Osteoblast (primary cell): ENCODE measurements around the gene CD38. TPM values are rescaled to one million over a fixed set of nuclear protein-coding genes. Genes with fewer than 3 reads are reported as not detected.

Source experiments
- DNase-seq: peaks from one replicate; pipeline ENCODE4 v3.0.0; 2011; ENCODE audit warnings: low spot score, mixed read lengths; ENCODE audit not compliant: insufficient read length; ENCODE audit errors: missing footprints
- H2AFZ ChIP-seq: 2 replicates; pipeline ENCODE4 v1.6.0; 2011; ENCODE audit warnings: mild to moderate bottlenecking, low read length
- H3K27ac ChIP-seq: 2 replicates; pipeline ENCODE4 v1.5.1; 2011; ENCODE audit warnings: mild to moderate bottlenecking, low read depth, low read length, moderate library complexity
- H3K27me3 ChIP-seq: 2 replicates; pipeline ENCODE4 v1.6.0; 2012; ENCODE audit warnings: mild to moderate bottlenecking, control low read depth, inconsistent platforms, low read length, moderate library complexity; ENCODE audit not compliant: insufficient read depth
- H3K36me3 ChIP-seq: 2 replicates; pipeline ENCODE4 v1.5.1; 2011; ENCODE audit warnings: mild to moderate bottlenecking, low read length, control low read depth, moderate library complexity; ENCODE audit not compliant: insufficient read depth
- H3K4me1 ChIP-seq: 2 replicates; pipeline ENCODE4 v1.5.1; 2011; ENCODE audit warnings: mild to moderate bottlenecking, low read length, control low read depth, moderate library complexity; ENCODE audit not compliant: insufficient read depth
- H3K4me2 ChIP-seq: 2 replicates; pipeline ENCODE4 v1.6.0; 2011; ENCODE audit warnings: mild to moderate bottlenecking, low read length; ENCODE audit not compliant: insufficient read depth
- H3K4me3 ChIP-seq: fragments of 200-600 bp; sonication (generic); 3 replicates; pipeline ENCODE4 v1.5.1; 2012; ENCODE audit warnings: mild to moderate bottlenecking, low read length, inconsistent platforms; ENCODE audit not compliant: insufficient read depth
- H3K79me2 ChIP-seq: 2 replicates; pipeline ENCODE4 v1.6.0; 2012; ENCODE audit warnings: mild to moderate bottlenecking, low read length, control low read depth, inconsistent platforms; ENCODE audit not compliant: insufficient read depth
- H3K9me3 ChIP-seq: 2 replicates; pipeline ENCODE4 v1.5.1; 2011; ENCODE audit warnings: low read depth, low read length, control low read depth
- H4K20me1 ChIP-seq: 2 replicates; pipeline ENCODE4 v1.6.0; 2012; ENCODE audit warnings: mild to moderate bottlenecking, low read length, control low read depth; ENCODE audit not compliant: insufficient read depth
- total RNA-seq: library from RNA; depleted of rRNA; stranded (reverse); fragments of >200 nt; gene quantifications from 2 replicates; pipeline ENCODE4 v1.2.3, GENCODE V29; 2012
- TF ChIP-seq, protein P1 (sequence below): IDR thresholded peaks from 2 replicates; pipeline ENCODE4 v1.5.1; 2011; ENCODE audit warnings: mild to moderate bottlenecking, low read depth, low read length, moderate library complexity; ENCODE audit errors: extremely low read depth

The CD38 gene
- total RNA-seq, 1 donor, result under 0.01 TPM

DNA sequence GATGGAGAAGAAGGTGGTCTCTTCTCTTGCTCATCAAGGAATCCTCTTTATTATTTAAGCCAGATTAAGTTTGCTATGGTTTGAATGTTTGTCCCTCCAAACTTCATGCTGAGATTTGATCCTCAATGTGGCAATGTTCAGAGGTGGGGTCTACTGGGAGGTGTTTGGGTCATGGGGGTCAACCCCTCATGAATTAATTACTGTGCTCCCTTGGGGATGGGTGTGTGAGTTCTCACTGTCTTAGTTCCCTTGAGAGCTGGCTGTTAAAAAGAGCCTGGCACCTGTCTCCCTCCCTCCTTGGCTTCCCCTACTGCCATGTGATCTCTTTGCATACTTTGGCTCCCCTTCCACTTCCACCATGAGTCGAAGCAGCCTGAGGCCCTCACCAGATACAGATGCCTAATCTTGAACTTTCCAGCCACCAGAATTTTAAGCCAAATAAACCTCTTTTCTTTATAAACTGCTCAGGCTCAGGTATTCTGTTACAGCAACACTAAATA is 36.0 kb upstream of the CD38 start:
- H3K27me3 ChIP-seq, result no peaks in the 10 kb centered on the region
- H3K4me2 ChIP-seq, result no peak overlapping the region
- H3K4me3 ChIP-seq, result no peak overlapping the region
- DNase-seq, result no peak
- TF ChIP-seq, protein P1, sequence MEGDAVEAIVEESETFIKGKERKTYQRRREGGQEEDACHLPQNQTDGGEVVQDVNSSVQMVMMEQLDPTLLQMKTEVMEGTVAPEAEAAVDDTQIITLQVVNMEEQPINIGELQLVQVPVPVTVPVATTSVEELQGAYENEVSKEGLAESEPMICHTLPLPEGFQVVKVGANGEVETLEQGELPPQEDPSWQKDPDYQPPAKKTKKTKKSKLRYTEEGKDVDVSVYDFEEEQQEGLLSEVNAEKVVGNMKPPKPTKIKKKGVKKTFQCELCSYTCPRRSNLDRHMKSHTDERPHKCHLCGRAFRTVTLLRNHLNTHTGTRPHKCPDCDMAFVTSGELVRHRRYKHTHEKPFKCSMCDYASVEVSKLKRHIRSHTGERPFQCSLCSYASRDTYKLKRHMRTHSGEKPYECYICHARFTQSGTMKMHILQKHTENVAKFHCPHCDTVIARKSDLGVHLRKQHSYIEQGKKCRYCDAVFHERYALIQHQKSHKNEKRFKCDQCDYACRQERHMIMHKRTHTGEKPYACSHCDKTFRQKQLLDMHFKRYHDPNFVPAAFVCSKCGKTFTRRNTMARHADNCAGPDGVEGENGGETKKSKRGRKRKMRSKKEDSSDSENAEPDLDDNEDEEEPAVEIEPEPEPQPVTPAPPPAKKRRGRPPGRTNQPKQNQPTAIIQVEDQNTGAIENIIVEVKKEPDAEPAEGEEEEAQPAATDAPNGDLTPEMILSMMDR, result no peak
- no peaks in the 10 kb centered on the region for H3K36me3 ChIP-seq
- H4K20me1 ChIP-seq, result no peaks in the 10 kb centered on the region
- no peak overlapping the region for H3K27ac ChIP-seq
- H3K9me3 ChIP-seq, result peaks cover 2% of the 10 kb centered on the region
- no peaks in the 10 kb centered on the region for H3K79me2 ChIP-seq
- H2AFZ ChIP-seq, result no peak overlapping the region
- peaks cover 7% of the 10 kb centered on the region for H3K4me1 ChIP-seq

DNA sequence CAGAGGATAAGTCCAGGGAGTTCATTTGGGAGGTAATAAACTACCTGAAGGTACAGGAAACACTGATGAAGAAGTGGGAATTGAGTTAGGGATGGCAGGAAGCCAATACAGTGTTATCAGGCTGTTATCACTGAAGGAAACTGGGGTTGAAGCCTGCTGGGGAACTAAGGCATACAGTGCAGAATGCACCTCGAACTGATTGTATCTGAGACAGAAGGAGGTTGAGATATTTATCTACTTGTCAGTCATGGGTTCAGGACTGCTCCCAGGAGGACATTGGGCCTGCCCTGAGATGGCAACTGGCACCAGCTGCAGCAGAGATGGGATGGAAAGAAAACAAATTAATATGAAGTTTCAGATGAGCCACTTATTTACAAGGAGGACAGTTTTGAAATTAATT is 35.5 kb upstream of the CD38 start:
- DNase-seq, result no peak
- TF ChIP-seq, protein P1, result no peak
- Histone ChIP-seq H3K9me3 (peaks cover 2% of the 10 kb centered on the region), H3K4me3 (no peak overlapping the region), H3K36me3 (no peaks in the 10 kb centered on the region), H3K4me1 (peaks cover 7% of the 10 kb centered on the region), H4K20me1 (no peaks in the 10 kb centered on the region), H2AFZ (no peak overlapping the region), H3K27me3 (no peaks in the 10 kb centered on the region), H3K4me2 (no peak overlapping the region), H3K27ac (no peak overlapping the region), H3K79me2 (no peaks in the 10 kb centered on the region)

DNA sequence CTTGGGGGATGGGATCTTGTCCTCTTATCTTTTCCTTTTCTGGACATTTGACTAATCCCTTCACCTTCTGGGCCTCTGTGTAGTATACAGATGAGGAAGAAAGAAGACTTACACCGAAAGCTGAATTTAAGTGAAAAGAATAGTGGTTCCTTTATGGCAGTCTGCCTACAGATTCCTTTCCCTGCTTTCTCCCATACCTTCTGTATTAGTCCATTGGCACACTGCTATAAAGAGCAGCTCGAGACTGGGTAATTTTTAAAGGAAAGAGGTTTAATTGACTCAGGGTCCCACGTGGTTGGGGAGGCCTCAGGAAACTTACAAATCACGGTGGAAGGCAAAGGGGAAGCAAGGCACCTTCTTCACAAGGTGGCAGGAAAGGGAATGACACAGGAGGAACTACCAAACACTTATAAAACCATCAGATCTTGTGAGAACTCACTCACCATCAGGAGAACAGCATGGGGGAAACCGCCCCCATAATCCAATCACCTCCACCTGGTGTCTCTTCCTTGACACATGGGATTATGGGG is 34.0 kb upstream of the CD38 start:
- H2AFZ ChIP-seq, result no peak overlapping the region
- H3K27me3 ChIP-seq, result peaks cover 5% of the 10 kb centered on the region
- peak overlapping the region; percentile 36 for H3K4me2 ChIP-seq
- H3K4me1 ChIP-seq, result peaks cover 7% of the 10 kb centered on the region
- H3K4me3 ChIP-seq, result no peak overlapping the region
- no peaks in the 10 kb centered on the region for H3K36me3 ChIP-seq
- H3K9me3 ChIP-seq, result peaks cover 2% of the 10 kb centered on the region
- no peak for DNase-seq
- TF ChIP-seq, protein P1, result no peak
- H3K27ac ChIP-seq, result no peak overlapping the region
- no peaks in the 10 kb centered on the region for H4K20me1 ChIP-seq
- no peaks in the 10 kb centered on the region for H3K79me2 ChIP-seq

DNA sequence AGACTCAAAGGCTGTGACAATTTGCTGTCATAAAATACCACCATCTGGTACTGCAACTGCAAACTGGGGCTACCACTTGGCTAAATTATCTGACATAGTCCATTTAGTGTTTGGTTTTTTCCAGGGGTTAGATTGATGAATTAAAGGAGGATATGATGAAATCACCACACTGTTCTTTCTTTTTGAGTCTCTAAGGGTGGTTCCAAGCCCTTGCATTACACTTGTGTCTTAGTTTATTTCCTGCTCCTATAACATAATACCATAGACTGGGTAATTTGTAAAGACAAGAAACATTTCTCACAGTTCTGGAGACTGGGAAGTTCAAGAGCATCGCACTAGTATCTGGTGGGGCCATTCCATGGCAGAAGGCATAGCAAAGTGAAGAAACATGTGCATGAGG is 32.0 kb upstream of the CD38 start:
- no peaks in the 10 kb centered on the region for H3K79me2 ChIP-seq
- peaks cover 2% of the 10 kb centered on the region for H3K9me3 ChIP-seq
- no peak overlapping the region for H3K4me3 ChIP-seq
- H3K36me3 ChIP-seq, result no peaks in the 10 kb centered on the region
- no peak overlapping the region for H3K27ac ChIP-seq
- no peak overlapping the region for H3K4me2 ChIP-seq
- DNase-seq, result no peak
- TF ChIP-seq, protein P1, result no peak
- H2AFZ ChIP-seq, result no peak overlapping the region
- H3K27me3 ChIP-seq, result peaks cover 11% of the 10 kb centered on the region
- H3K4me1 ChIP-seq, result peaks cover 7% of the 10 kb centered on the region
- no peaks in the 10 kb centered on the region for H4K20me1 ChIP-seq
